Progenitor cell of endocrine pancreas (in vitro differentiated cells): ENCODE results near the gene ZSCAN21. TPM values are rescaled to one million over a fixed set of nuclear protein-coding genes. Genes with fewer than 3 reads are reported as not detected.

Experiments
- DNase-seq: peaks from one replicate; pipeline ENCODE4 v3.0.0; 2021; ENCODE audit warnings: low spot score; ENCODE audit not compliant: unreplicated experiment
- H3K27ac Mint-ChIP-seq: 2 replicates; pipeline ENCODE4 v1.8.0; 2021; ENCODE audit warnings: mild to moderate bottlenecking, moderate library complexity, mixed read lengths
- H3K27me3 Mint-ChIP-seq: 2 replicates; pipeline ENCODE4 v1.8.0; 2021; ENCODE audit warnings: mixed read lengths
- H3K36me3 Mint-ChIP-seq: 2 replicates; pipeline ENCODE4 v1.8.0; 2022; ENCODE audit warnings: mixed read lengths; ENCODE audit not compliant: insufficient read depth
- H3K4me1 Mint-ChIP-seq: 2 replicates; pipeline ENCODE4 v1.8.0; 2021; ENCODE audit warnings: low read depth, mixed read lengths
- H3K4me3 Mint-ChIP-seq: 2 replicates; pipeline ENCODE4 v1.8.0; 2021; ENCODE audit warnings: low read depth, mild to moderate bottlenecking, moderate library complexity, mixed read lengths
- H3K9me3 Mint-ChIP-seq: 2 replicates; pipeline ENCODE4 v1.8.0; 2021; ENCODE audit warnings: low read depth, mixed read lengths
- total RNA-seq: library from RNA; stranded (reverse); gene quantifications from 2 replicates; pipeline ENCODE4 v1.2.1, GENCODE V29; 2021
- TF ChIP-seq, protein P1 (sequence below): fragments of 200-600 bp; sonication (generic); IDR thresholded peaks from one replicate; pipeline ENCODE4 v1.5.0; 2021; ENCODE audit warnings: antibody characterized with exemption, mild to moderate bottlenecking; ENCODE audit not compliant: unreplicated experiment

The ZSCAN21 gene
- total RNA-seq, 1 donor from 2014 or later: 22.8 TPM

DNA sequence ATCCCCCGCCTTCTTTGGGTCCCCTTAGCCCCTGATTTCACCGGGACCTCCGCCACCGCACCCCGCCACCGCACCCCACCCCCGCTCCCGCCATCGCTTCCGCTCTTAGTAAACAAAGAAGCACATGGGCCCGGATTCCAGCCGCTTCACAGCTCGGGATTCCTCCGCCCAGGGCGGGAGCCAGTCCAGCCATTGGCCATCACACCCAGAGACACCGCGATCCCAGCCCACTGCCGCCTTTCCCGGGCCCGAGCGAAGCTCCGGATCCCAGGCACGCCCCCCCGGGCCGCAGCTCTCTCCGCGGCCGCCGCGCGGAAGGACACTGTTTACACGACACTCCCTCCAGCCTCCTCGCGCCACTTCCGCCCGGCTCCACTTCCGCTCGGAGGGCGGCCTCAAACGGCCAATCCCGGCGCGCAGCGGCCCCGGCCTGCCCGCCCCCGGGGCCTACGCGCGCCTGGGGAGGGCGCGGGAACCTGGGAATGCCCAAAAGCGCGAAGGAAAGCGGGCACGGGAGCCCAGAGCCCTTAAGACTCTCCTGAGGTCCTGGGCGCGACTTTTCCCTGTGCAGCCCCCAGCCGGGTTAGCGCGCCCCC is 50.9 kb downstream of the ZSCAN21 start:
- H3K27me3 Mint-ChIP-seq: no peaks in the 10 kb centered on the region

DNA sequence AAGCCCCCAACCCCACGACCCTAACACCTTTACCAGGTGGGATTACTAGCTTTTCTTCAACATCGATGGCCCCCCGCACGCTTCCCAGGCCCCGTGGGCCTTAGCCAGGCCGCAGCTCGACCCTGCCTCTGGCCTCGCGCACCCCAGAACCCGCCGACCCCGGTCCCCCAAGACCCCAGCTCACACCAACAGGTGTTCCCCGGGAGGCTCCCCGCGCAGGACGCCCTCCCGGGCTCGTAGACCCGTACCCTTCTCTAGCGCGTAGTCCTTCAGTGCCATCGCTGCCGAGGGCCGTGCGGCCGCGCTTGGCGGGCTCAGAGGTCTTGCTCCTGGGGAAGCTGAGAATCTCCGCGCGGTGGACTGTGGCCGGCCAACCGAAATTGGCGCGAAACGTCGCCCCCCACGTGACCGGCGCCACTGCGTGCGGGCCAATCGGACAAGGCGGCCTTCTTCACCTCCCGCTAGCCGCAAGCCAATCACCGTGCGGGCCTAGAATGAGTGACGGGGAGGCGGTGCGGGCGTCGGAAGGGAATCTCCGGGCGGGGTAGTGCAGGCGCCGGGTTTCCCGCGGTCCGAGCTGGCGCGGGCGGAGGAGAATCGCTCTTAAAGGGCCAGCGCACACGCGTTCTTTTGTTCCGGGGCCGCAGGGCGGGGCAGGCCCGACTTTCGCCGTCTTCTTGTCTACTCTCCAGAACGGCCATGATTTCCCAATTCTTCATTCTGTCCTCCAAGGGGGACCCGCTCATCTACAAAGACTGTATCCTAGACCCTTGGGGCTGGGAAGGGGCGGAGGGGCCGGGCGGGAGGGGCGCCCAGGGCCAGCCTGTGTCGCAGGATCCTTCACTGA is 51.7 kb downstream of the ZSCAN21 start, which contains the start of the genes AP4M1 and MCM7:
TSS of gene AP4M1 (plus strand) at position 628 of the 847 bp plus-strand sequence. CDS start at position 700, 72 bp downstream.
TSS of gene MCM7 (minus strand) at position 382 of the 847 bp plus-strand sequence. CDS start at position 279, 103 bp downstream.
- peak; percentile 96 for DNase-seq
- H3K27me3 Mint-ChIP-seq: no peaks in the 10 kb centered on the region
- H3K27ac Mint-ChIP-seq: peak within 1 kb of the TSS; percentile 97
- H3K4me1 Mint-ChIP-seq: peaks cover 28% of the 10 kb centered on the region
- TF ChIP-seq, protein P1, sequence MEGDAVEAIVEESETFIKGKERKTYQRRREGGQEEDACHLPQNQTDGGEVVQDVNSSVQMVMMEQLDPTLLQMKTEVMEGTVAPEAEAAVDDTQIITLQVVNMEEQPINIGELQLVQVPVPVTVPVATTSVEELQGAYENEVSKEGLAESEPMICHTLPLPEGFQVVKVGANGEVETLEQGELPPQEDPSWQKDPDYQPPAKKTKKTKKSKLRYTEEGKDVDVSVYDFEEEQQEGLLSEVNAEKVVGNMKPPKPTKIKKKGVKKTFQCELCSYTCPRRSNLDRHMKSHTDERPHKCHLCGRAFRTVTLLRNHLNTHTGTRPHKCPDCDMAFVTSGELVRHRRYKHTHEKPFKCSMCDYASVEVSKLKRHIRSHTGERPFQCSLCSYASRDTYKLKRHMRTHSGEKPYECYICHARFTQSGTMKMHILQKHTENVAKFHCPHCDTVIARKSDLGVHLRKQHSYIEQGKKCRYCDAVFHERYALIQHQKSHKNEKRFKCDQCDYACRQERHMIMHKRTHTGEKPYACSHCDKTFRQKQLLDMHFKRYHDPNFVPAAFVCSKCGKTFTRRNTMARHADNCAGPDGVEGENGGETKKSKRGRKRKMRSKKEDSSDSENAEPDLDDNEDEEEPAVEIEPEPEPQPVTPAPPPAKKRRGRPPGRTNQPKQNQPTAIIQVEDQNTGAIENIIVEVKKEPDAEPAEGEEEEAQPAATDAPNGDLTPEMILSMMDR: no peak
- H3K36me3 Mint-ChIP-seq: peaks cover 34% of the 10 kb centered on the region
- H3K4me3 Mint-ChIP-seq: peak within 1 kb of the TSS; percentile 93
- no peaks in the 10 kb centered on the region for H3K9me3 Mint-ChIP-seq

More for the DNA sequence above, 50.9 kb downstream of the ZSCAN21 start:
- DNase-seq: peak; percentile 96
- Mint-ChIP-seq H3K4me1 (peaks cover 28% of the 10 kb centered on the region), H3K9me3 (no peaks in the 10 kb centered on the region), H3K36me3 (peaks cover 39% of the 10 kb centered on the region), H3K27ac (peak overlapping the region; percentile 97), H3K4me3 (peak overlapping the region; percentile 93)
- TF ChIP-seq, protein P1: no peak

DNA sequence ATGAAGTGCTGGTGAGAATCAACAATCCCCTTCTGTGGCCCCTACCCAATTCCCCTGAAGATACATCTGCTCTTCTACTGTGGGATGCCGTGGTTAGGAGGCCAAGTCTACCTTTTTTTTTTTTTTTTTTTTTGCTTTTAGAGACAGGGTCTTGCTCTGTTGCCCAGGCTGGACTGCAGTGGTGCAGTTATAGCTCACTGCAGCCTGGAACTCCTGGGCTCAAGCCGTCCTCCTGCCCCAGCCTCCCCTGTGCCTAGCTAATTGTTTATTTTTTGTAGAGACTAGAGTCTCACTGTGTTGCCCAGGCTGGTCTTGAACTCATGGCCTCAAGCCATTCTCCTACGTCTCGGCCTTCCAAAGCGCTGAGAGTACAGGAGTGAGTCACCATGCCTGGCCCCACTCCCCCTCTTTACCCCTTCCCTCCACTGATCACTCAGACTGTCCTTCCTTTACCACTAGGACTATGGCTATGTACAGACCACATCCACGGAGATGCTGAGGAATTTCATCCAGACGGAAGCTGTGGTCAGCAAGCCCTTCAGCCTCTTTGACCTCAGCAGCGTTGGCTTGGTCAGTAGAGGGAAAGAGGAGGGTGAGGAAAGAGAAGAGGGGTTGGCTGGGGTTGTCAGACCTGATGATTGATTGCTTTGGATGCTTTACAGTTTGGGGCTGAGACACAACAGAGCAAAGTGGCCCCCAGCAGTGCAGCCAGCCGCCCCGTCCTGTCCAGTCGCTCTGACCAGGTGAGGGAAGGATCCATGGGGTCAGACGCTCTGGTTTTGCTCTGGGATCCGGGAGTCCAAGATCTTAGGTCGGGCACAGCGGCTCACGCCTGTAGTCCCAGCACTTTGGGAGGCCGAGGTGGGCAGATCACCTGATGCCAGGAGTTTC is 53.6 kb downstream of the ZSCAN21 start:
- no peak overlapping the region for H3K27ac Mint-ChIP-seq
- no peaks in the 10 kb centered on the region for H3K9me3 Mint-ChIP-seq
- TF ChIP-seq, protein P1: no peak
- H3K4me3 Mint-ChIP-seq: peak overlapping the region; percentile 93
- H3K27me3 Mint-ChIP-seq: no peaks in the 10 kb centered on the region
- peaks cover 25% of the 10 kb centered on the region for H3K36me3 Mint-ChIP-seq
- DNase-seq: no peak
- peaks cover 23% of the 10 kb centered on the region for H3K4me1 Mint-ChIP-seq

DNA sequence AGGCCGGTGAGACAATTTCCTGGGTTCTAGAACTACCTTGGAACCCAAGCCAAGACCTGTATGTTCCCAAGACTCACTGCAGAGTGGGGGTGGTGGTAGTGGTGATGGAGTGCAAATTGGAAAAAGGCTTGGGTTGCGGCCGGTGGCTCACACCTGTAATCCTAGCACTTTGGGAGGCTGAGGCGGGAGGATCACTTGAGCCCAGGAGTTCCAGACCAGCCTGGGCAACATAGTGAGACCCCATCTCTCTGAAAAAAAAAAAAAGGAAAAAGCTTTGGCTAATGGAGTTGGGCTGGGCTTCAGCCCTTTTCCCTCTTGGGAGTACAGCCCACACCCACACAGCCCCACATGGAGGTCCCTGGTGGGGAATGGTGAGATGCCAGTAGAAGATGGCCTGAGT is 56.0 kb downstream of the ZSCAN21 start:
- TF ChIP-seq, protein P1: no peak
- Mint-ChIP-seq H3K4me3 (no peak overlapping the region), H3K9me3 (no peaks in the 10 kb centered on the region), H3K4me1 (peaks cover 4% of the 10 kb centered on the region), H3K27me3 (no peaks in the 10 kb centered on the region), H3K36me3 (peaks cover 10% of the 10 kb centered on the region), H3K27ac (no peak overlapping the region)
- DNase-seq: no peak
